Activated CD4-positive, alpha-beta T cell treated with anti-CD3 and anti-CD28 coated beads, Interleukin-2, amount 50 U/mL, for 48 hours (primary cell): ENCODE data around the gene CCDC134.

Source experiments
- DNase-seq, 2 experiments: peaks; one replicate each; pipeline ENCODE4 v3.0.0-alpha.2; 2020

Gene CCDC134

DNA sequence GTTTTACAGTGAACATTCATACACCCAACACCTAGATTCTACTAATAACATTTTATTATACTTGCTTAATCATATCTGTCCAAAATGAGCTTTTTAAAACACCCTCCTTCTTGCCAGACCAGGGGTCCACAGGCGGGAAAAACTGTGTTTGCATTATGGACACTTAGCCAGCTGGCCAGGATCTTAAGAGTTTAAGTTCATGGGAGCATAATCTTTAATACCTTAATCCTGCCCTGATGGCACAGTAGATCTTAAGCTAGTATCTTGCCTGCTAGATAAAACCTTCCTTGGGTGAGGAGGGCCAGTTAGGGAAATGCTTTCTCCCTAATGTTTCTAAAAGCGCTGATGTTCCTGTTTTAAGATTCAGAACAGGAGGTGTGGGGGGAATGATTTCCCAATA, 13.1 kb upstream of the CCDC134 start:
- no peak for DNase-seq

- DNase-seq = no peak
Measured at GRCh38 chr22:41793871-41794270, 6.6 kb upstream of the CCDC134 start.

- DNase-seq = no peak
Measured at GRCh38 chr22:41798736-41799135, 1.7 kb upstream of the CCDC134 start.

GRCh38 chr22:41799486-41800347, 762 bp upstream of the CCDC134 start:
- peak; percentile 32 to 53 for DNase-seq

GRCh38 chr22:41801147-41801819, 804 bp downstream of the CCDC134 start:
- no peak for DNase-seq

GRCh38 chr22:41801886-41802285, 1.4 kb downstream of the CCDC134 start:
- DNase-seq = no peak

DNA sequence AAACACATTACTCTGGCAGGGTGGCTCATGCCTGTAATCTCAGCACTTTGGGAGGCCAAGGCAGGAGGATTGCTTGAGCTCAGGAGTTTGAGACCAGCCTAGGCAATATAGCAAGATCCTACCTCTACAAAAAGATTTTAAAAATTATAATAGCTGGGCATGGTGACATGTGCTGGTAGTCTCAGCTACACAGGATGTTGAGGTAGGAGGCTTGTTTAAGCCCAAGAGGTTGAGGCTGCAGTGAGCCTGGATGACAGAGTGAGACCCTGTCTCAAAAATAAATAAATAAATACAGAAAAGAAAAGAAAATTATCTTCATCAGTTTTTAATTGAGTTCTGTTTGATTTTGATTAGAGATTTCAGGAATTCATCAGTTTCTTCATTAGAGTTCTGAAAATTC, 5.2 kb downstream of the CCDC134 start:
- no peak for DNase-seq

GRCh38 chr22:41808400-41808799, 7.9 kb downstream of the CCDC134 start:
- DNase-seq = no peak

- no peak for DNase-seq
Measured at GRCh38 chr22:41810022-41810421, 9.5 kb downstream of the CCDC134 start.

DNA sequence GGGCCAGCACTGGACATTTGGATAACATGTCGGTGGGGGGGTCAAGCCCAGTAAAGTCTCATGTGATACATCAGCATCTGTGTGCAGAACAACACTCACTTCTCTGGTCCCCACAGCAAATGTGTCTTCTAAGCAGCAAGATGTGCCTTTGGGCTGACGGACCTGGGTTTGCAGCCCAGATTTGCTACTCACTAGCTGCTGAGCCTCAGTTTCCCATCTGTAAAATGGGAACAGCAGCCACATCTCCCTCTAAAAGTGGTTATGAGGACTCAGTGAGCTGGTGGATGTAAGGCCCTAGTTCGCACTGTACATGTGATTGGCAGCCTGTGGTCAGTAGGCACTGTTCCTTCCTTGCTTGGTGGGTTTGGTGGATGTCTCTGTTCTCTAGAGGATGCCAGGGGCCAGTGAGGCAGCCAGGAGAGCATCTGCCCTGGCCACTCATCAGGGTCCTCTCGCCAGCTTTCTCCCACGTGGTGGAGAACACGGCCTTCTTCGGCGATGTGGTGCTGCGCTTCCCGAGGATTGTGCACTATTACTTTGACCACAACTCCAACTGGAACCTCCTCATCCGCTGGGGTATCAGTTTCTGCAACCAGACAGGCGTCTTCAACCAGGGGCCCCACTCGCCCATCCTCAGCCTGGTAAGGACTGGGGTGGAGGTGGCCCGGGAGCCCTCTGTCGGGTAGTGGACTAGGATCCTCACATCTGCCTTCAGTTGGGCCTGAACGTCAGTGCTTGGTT, 12.5 kb downstream of the CCDC134 start:
- no peak for DNase-seq

- DNase-seq = no peak
Measured at GRCh38 chr22:41813726-41814410, 13.4 kb downstream of the CCDC134 start.

- no peak for DNase-seq
Measured at GRCh38 chr22:41815716-41816115, 15.2 kb downstream of the CCDC134 start.

DNA sequence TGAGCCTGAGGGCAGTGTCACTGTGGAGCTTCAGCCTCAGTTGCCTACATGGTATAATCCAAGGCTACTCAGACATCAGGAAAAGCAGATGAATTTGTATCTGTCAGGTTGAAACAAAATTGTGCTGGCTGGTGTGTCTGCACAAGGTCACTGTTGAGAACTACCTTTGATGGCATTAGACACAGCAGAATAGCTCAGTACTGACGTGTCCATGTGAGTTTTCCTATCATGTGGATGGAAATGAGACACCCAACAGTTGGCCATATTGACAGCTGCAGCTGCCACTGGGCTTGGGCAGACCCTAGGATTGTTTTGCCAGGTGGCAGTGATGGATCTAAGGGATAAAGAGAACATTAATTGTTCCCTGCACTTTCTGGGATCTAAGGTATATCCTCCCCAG, 15.8 kb downstream of the CCDC134 start:
- DNase-seq = no peak

DNA sequence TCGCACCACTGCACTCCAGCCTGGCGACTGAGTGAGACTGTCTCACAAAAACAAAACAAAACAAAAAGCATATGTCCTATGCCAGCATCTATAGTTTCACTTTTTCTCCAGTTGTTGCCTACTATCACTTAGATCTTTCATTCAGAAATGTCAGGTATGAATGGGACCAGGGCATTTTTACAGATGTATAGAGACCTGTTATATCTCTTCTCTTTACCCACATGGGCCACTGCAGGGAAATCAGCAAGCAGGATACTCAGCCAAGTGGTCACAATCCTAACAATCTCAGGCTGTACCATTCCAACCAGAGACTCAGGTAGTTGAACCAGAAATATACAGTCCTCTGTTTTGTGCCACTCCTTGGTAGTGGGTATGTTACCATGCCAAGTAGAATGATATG, 16.4 kb downstream of the CCDC134 start:
- no peak for DNase-seq

DNA sequence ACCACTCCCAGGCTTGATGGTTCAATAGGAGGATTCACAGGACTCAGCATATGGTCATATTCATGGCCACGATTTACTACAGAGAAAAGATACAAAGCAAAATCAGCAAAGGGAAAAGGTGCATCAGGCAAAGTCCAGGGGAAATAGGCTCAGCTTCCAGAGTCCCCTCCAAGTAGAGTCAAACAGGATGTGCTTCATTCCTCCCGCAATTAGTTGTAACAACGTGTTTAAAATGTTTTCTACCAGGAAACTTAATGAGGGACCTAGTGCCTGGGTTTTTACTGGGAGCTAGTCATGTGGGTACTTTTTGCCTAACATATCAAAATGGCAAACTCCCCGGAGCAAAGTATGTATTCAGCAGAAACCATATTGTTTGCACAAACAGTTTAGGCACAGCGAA, 17.5 kb downstream of the CCDC134 start:
- no peak for DNase-seq

DNA sequence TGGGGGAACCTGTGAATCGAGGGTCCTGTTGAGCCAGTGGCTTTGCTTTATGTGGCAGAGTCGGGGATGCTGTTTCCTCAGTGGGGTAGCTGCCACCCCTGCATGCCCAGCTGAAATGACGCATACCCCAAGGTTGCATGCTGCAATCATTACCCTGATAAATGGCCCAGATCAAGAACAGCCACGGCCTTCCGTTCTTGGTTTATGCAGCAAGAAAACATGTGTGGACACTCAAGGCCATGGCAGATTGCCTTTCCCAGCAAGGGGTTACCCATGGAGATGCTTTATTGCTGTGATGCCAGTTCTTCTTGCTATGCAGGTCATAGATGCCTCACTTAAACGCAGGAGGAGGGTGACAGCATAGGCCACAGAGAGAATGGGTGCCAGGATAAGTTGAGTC, 18.1 kb downstream of the CCDC134 start:
- no peak for DNase-seq

DNA sequence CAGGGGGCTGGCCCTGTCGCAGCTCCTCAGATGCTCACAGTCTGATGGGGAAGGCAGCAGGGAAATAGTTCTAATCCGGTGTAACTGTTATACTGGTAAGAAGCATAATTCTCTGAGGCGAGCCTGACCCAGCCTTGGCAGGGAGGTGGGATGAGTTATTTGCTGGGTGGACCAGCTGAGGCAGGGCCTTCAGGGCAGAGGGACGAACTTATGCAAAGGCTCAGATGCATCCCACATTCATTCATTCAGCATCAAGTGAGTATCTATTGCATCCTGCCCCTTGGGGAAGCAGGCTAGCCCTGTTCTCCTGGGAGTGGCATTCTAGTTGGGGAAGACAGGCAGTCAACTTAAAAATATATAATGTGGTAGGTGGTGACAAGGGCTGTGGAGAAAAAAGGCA, 18.8 kb downstream of the CCDC134 start:
- no peak for DNase-seq

- no peak for DNase-seq
Measured at GRCh38 chr22:41820447-41820846, 20.0 kb downstream of the CCDC134 start.

DNA sequence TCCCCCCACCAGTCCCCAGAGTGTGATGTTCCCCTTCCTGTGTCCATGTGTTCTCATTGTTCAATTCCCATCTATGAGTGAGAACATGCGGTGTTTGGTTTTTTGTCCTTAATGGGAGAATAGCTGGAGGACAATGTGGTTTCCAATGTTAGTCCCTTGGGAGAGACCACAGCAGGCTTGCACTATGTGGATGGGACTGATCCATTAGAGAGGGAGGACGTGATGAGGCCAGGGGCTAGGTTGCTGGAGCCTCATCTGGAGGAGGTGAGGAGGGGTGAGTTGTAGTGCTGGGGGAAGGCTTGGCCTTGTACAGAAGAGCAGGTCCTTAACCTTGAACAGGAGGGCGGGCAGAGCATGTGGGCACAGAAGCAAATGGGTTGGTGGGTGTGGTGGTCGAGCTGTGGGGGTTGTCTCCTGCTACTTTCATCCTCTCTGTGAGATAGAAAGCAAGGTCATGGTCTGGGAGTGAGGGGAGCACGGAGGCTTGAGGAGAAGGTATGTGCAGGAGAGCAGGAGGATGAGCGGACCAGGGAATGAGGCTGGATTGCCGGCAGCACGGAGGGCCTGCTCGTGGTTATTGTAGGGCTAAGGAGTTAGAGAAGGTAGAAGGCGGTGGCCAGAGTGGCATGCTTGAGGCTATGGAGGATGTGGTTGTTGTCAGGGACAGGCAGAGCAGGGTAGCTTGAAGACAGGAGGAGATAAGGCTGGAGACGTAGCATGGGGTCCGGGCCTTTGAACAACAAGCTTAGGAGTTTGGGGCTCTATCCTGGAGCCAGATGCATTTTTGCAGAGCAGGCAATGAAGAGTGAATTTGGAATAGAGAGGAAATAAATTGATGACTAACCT, 21.2 kb downstream of the CCDC134 start:
- no peak for DNase-seq

DNA sequence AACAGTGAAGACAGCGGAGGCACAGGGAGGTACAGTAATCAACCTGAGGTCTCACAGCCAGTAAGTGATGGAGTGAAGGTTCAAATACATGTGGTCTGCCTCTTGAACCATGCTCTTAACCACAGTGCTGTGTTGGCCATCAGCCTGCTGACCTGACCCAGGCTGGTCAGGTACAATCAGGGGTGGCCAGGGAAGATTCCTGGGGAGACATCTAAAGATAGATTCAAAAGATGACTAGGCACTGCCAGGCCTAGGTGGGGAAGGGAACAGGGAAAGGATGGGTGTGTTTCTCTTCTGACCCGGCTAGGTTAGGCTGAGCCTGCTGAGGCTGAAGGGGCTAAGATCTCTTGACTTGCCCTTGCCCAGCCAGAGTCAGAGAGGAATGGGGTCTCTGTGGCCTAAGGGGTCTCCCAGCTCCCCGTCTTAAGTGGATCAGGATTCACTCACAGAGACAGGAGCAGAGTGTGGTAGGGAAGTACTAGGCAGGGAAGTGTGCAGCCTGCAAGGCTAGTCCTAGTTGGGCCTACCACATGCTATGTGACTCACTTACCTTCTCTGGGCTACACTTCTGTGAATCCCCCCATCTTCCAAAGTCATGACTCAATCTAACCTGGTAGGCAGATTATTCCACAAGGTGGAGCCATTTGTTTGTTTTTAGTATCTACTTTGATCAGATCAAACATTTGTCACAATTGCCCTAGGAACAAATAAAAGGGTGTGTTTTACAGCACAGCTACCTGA, 22.0 kb downstream of the CCDC134 start:
- DNase-seq = peak in 1 of 2 experiments; percentile 41

DNA sequence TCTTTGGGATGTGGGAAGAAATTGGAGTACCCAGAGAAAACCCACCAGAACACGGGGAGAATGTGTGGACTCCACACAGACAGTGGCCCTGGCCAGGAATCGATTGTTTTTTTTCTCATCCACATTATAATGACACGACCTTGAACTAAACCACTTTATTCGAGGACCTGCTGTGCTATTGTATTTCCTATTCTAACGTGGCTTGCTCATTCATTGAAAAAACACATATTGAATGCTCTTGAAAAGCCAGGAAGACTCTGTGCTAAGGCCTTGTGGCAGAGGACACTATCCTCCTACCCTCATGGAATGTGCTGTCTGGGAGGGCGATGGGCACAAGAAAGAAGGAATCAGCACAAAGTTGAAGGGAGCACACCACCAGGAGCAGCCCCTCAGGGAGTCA, 23.3 kb downstream of the CCDC134 start:
- DNase-seq = no peak
